ENCODE measurements around the gene NSMCE1. TPM values are rescaled to one million over a fixed set of nuclear protein-coding genes. Genes with fewer than 3 reads are reported as not detected.
A peak's percentile ranks its signal among the peaks of the same experiment; 100 is the strongest.
"Not testable (repeated sequence)": the region's sequence is repeated elsewhere in the genome, so short reads cannot be mapped to it uniquely, and the experiment has no call there.

The NSMCE1 gene
- total RNA-seq, 2 donors from 2014 or later: 31.5 to 32.6 TPM

GRCh38 chr16:27210174-27210573 is 58.4 kb downstream of the NSMCE1 start:
- no peak for ATAC-seq
- no peak for DNase-seq
- intact Hi-C loops (cut with DNase I): no loop called here

GRCh38 chr16:27209591-27209990 is 59.0 kb downstream of the NSMCE1 start:
- no peak for ATAC-seq
- no peak for DNase-seq
- intact Hi-C loops (cut with DNase I): no loop called here

- ATAC-seq (no peak), DNase-seq (no peak)
- intact Hi-C loops (cut with DNase I): no loop called here
Observed at GRCh38 chr16:27208796-27209195, 59.8 kb downstream of the NSMCE1 start.

- DNase-seq (no peak), ATAC-seq (no peak)
- intact Hi-C loops (cut with DNase I): no loop called here
Observed at GRCh38 chr16:27208081-27208680, 60.4 kb downstream of the NSMCE1 start.

GRCh38 chr16:27207121-27207520 is 61.5 kb downstream of the NSMCE1 start:
- DNase-seq; ATAC-seq; intact Hi-C loops (cut with DNase I): not testable (repeated sequence)

GRCh38 chr16:27205423-27206065 is 63.0 kb downstream of the NSMCE1 start:
- intact Hi-C loops (cut with DNase I): no loop called here
- no peak for DNase-seq

GRCh38 chr16:27204312-27204915 is 64.2 kb downstream of the NSMCE1 start:
- ATAC-seq (peak in 1 of 2 donors; percentile 0), DNase-seq (no peak)
- intact Hi-C loops (cut with DNase I): no loop called here

More at GRCh38 chr16:27205423-27206065, 63.0 kb downstream of the NSMCE1 start:
- no peak for ATAC-seq

- DNase-seq: peak; percentile 99
- intact Hi-C loops (cut with DNase I): no loop called here
- peak; percentile 94 to 98 for ATAC-seq
Observed at GRCh38 chr16:27203507-27204311, 64.9 kb downstream of the NSMCE1 start, which contains the start of gene KDM8. Gene KDM8 (plus strand): TSS chr16:27203526. CDS start chr16:27210124, 6,598 bp downstream.

GRCh38 chr16:27202923-27203506 is 65.6 kb downstream of the NSMCE1 start:
- intact Hi-C loops (cut with DNase I): no loop called here
- ATAC-seq: peak; percentile 84 to 91
- DNase-seq: peak; percentile 95

GRCh38 chr16:27200914-27201313 is 67.7 kb downstream of the NSMCE1 start:
- DNase-seq; intact Hi-C loops (cut with DNase I); ATAC-seq: not testable (repeated sequence)

GRCh38 chr16:27199736-27200135 is 68.8 kb downstream of the NSMCE1 start:
- no peak for DNase-seq
- ATAC-seq: no peak
- intact Hi-C loops (cut with DNase I): no loop called here

GRCh38 chr16:27199235-27199586 is 69.4 kb downstream of the NSMCE1 start:
- ATAC-seq (no peak), DNase-seq (no peak)
- intact Hi-C loops (cut with DNase I): no loop called here

- ATAC-seq: no peak
- no peak for DNase-seq
- intact Hi-C loops (cut with DNase I): no loop called here
Observed at GRCh38 chr16:27198451-27199234, 69.9 kb downstream of the NSMCE1 start.

GRCh38 chr16:27197004-27197403 is 71.6 kb downstream of the NSMCE1 start:
- intact Hi-C loops (cut with DNase I): no loop called here
- DNase-seq (no peak), ATAC-seq (no peak)

- intact Hi-C loops (cut with DNase I): no loop called here
- ATAC-seq (no peak), DNase-seq (no peak)
Observed at GRCh38 chr16:27195941-27196595, 72.5 kb downstream of the NSMCE1 start.

GRCh38 chr16:27195076-27195741 is 73.4 kb downstream of the NSMCE1 start:
- intact Hi-C loops (cut with DNase I): no loop called here
- no peak for ATAC-seq
- DNase-seq: no peak

- ATAC-seq: no peak
- no peak for DNase-seq
- intact Hi-C loops (cut with DNase I): no loop called here
Observed at GRCh38 chr16:27193300-27193990, 75.1 kb downstream of the NSMCE1 start.
